Measurements from ENCODE around the gene C1orf21. TPM values are rescaled to one million over a fixed set of nuclear protein-coding genes. Genes with fewer than 3 reads are reported as not detected.

The C1orf21 gene
- total and polyA plus RNA-seq, 2 of the 4 experiments (the other 2 are of a cell fraction), result 6.4 to 9.9 TPM

DNA sequence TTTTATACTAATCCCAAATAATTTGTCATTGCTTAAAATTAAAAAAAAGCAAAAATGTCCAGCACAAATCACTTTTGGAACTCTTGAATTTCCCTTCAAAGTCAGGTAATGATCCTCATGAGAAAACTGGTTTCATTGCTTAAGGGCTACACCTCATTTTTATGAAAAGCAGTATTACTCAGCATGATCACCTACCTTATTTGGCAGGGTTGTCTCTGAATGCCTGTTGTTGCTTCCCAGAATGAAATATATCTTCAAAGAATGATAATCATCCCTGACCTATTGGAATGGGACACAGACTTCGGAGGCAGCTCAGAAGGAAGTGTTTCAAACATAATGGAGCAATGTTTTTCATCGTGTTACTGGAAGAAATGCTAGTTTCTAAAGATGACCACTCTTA, 29.7 kb downstream of the C1orf21 start:
- no peak overlapping the region for H3K4me3 ChIP-seq (ENCODE audit: insufficient read depth, low read depth, low read length)
- H3K79me1 ChIP-seq (ENCODE audit: low read depth in 1 of 2, low read length in 2 of 2), result peaks cover 5 to 12% of the 10 kb centered on the region in 2 experiments; a peak in 2 of 4 replicates
- H2BK5ac ChIP-seq (ENCODE audit: low read depth, low read length, poor library complexity, severe bottlenecking), result no peak overlapping the region
- TF ChIP-seq CHD1 (IDR thresholded peaks at IDR 0.05; ENCODE audit: low read depth, low read length) (no peak), USF2 (IDR thresholded peaks at IDR 0.05; ENCODE audit: low read depth, low read length) (no peak)
- H2AK9ac ChIP-seq (replicated peaks; ENCODE audit: low read depth, low read length, poor library complexity), result no peak overlapping the region
- ChIA-PET POLR2A (ENCODE audit: unreplicated experiment) (no interaction called here), CTCF (interaction anchor here (0.6 kb wide), 1 partner anchor 831 kb away, joined by 3 read pairs; no protein-coding TSS in a partner anchor)
- H3K9ac ChIP-seq (ENCODE audit: low read depth, low read length), result no peak overlapping the region
- no CpG with 5 or more reads among the region's 2 CpGs for WGBS, 2 experiments (ENCODE audit: extremely low coverage in 2 of 2, insufficient read length in 1 of 2)
- in situ Hi-C loops (cut with MboI; ENCODE audit: low sequenced_read_pairs) (no loop called here), dilution Hi-C loops (cut with HindIII; ENCODE audit: low sequenced_read_pairs, unreplicated experiment) (no loop called here), intact Hi-C loops (cut with micrococcal nuclease) (no loop called here)
- no peak overlapping the region for H2BK15ac ChIP-seq (ENCODE audit: low read depth, low read length)
- no peak overlapping the region for H3K14ac ChIP-seq (replicated peaks; ENCODE audit: low read depth, low read length)
- H4K20me1 ChIP-seq (ENCODE audit: insufficient read depth, low read length), result peaks cover 3% of the 10 kb centered on the region; the same call in 1 of the 2 replicates
- no peak overlapping the region for H2BK20ac ChIP-seq (ENCODE audit: low read depth, low read length)
- H2AFZ ChIP-seq (replicated peaks; ENCODE audit: low read length, poor library complexity), result no peak overlapping the region
- ATAC-seq (ENCODE audit: low read depth) (no peak), DNase-seq (peak; percentile 10)
- H3K18ac ChIP-seq (ENCODE audit: low read depth, low read length), result no peak overlapping the region
- H2AK5ac ChIP-seq (ENCODE audit: low read depth, low read length), result no peak overlapping the region
- H3K27me3 ChIP-seq (ENCODE audit: control insufficient read depth, insufficient read depth, low read length), result no peaks in the 10 kb centered on the region
- H2BK120ac ChIP-seq (ENCODE audit: low read depth, low read length), result no peak overlapping the region
- H3K9me3 ChIP-seq (ENCODE audit: control insufficient read depth, insufficient read depth, low read length), result no peaks in the 10 kb centered on the region
- H3K4me1 ChIP-seq (ENCODE audit: control insufficient read depth, insufficient read depth, low read length), result peaks cover 4% of the 10 kb centered on the region
- no peak overlapping the region for H3K4me2 ChIP-seq (ENCODE audit: low read depth, low read length)
- no TSS peak for BruUV-seq (replicated peaks)
- no peaks in the 10 kb centered on the region for H3K36me3 ChIP-seq (ENCODE audit: control insufficient read depth, insufficient read depth, low read length)
- no peak overlapping the region for H4K5ac ChIP-seq (ENCODE audit: low read depth, low read length)
- H3K23ac ChIP-seq (ENCODE audit: low read depth, low read length), result no peak overlapping the region
- H3K56ac ChIP-seq (ENCODE audit: extremely low read depth, insufficient read depth, low read length), result no peak overlapping the region
- H4K91ac ChIP-seq (ENCODE audit: insufficient read depth, low read depth, low read length), result no peak overlapping the region
- no peak overlapping the region for H3K27ac ChIP-seq (ENCODE audit: insufficient read depth, low read length)
- no peak overlapping the region for H4K8ac ChIP-seq (ENCODE audit: low read depth in 2 of 2, low read length in 2 of 2)
- H3K4ac ChIP-seq (ENCODE audit: low read depth, low read length), result no peak overlapping the region
- peaks cover 4% of the 10 kb centered on the region; the same call in 1 of the 2 replicates for H3K9me1 ChIP-seq (ENCODE audit: insufficient read depth, low read length)
